Neural cell (in vitro differentiated cells): ENCODE measurements around the gene PAAF1. TPM values are rescaled to one million over a fixed set of nuclear protein-coding genes. Genes with fewer than 3 reads are reported as not detected.

ENCODE experiments used
- H2AFZ ChIP-seq: fragments of 200-600, 300-800 bp; sonication (generic), shearing (Covaris generic); 2 replicates; pipeline ENCODE4 v1.6.0; 2014; ENCODE audit warnings: low read depth, mild to moderate bottlenecking, antibody characterized with exemption, low read length, moderate library complexity
- H3F3A ChIP-seq: fragments of 200-600 bp; shearing (Covaris generic); 2 replicates; pipeline ENCODE4 v1.6.1; 2016; ENCODE audit warnings: mild to moderate bottlenecking, moderate library complexity, mixed read lengths, antibody characterized with exemption, low read length; ENCODE audit not compliant: insufficient read depth, poor library complexity, severe bottlenecking
- H3K27ac ChIP-seq: fragments of 200-600, 300-800 bp; sonication (generic), shearing (Covaris generic); 2 replicates; pipeline ENCODE4 v1.5.1; 2014; ENCODE audit warnings: mild to moderate bottlenecking, low read length, moderate library complexity
- H3K27me3 ChIP-seq: fragments of 300-800, 200-600 bp; sonication (generic), shearing (Covaris generic); 2 replicates; pipeline ENCODE4 v1.6.0; 2014; ENCODE audit warnings: mild to moderate bottlenecking, low read depth, low read length, moderate library complexity; ENCODE audit not compliant: insufficient read depth
- H3K36me3 ChIP-seq: fragments of 300-800, 200-600 bp; sonication (generic), shearing (Covaris generic); 2 replicates; pipeline ENCODE4 v1.5.1; 2014; ENCODE audit warnings: mild to moderate bottlenecking, antibody characterized with exemption, low read length, moderate library complexity; ENCODE audit not compliant: insufficient read depth
- H3K4me2 ChIP-seq: fragments of 300-800, 200-600 bp; sonication (generic), shearing (Covaris generic); 2 replicates; pipeline ENCODE4 v1.6.0; 2014; ENCODE audit warnings: mild to moderate bottlenecking, low read length
- H3K4me3 ChIP-seq: fragments of 300-800, 200-600 bp; sonication (generic), shearing (Covaris generic); 2 replicates; pipeline ENCODE4 v1.5.1; 2014; ENCODE audit warnings: mild to moderate bottlenecking, low read length, moderate library complexity
- H3K79me2 ChIP-seq: fragments of 200-600 bp; shearing (Covaris generic); replicated peaks from 2 replicates; pipeline ENCODE4 v1.6.0; 2014; ENCODE audit warnings: mild to moderate bottlenecking, low read length, moderate library complexity; ENCODE audit not compliant: insufficient read depth
- H3K9ac ChIP-seq: fragments of 300-800, 200-600 bp; sonication (generic), shearing (Covaris generic); 2 replicates; pipeline ENCODE4 v1.6.1; 2016; ENCODE audit warnings: mild to moderate bottlenecking, low read length, mixed read lengths
- H3K9me2 ChIP-seq: fragments of 200-600 bp; shearing (Covaris generic); 2 replicates; pipeline ENCODE4 v1.6.1; 2016; ENCODE audit warnings: mild to moderate bottlenecking, low read length, mixed read lengths; ENCODE audit not compliant: insufficient read depth
- H3K9me3 ChIP-seq: fragments of 200-600, 300-800 bp; sonication (generic), shearing (Covaris generic); 2 replicates; pipeline ENCODE4 v1.6.1; 2016; ENCODE audit warnings: mild to moderate bottlenecking, mixed run types, low read length, moderate library complexity, mixed read lengths
- H4K20me1 ChIP-seq: fragments of 200-600 bp; shearing (Covaris generic); 2 replicates; pipeline ENCODE4 v1.6.1; 2016; ENCODE audit warnings: mild to moderate bottlenecking, mixed run types; ENCODE audit not compliant: insufficient read depth
- CTCF ChIP-seq: fragments of 450-650 bp; IDR thresholded peaks from 2 replicates; pipeline ENCODE4 v1.5.1; 2014; ENCODE audit warnings: antibody characterized with exemption, mild to moderate bottlenecking, moderate library complexity; ENCODE audit not compliant: poor library complexity, severe bottlenecking
- EP300 ChIP-seq: fragments of 450-650 bp; conservative IDR thresholded peaks from 2 replicates; pipeline ENCODE4 v1.6.1; 2014; ENCODE audit warnings: antibody characterized with exemption, mild to moderate bottlenecking, moderate library complexity; ENCODE audit not compliant: poor library complexity, severe bottlenecking
- EZH2 ChIP-seq: fragments of 200-600, 300-800 bp; shearing (Covaris generic), sonication (generic); IDR thresholded peaks from 2 replicates; pipeline ENCODE4 v1.6.1; 2014; ENCODE audit warnings: antibody characterized with exemption, low read length, borderline replicate concordance, mild to moderate bottlenecking; ENCODE audit not compliant: insufficient read depth, poor library complexity, severe bottlenecking
- MXI1 ChIP-seq: fragments of 450-650 bp; conservative IDR thresholded peaks from 2 replicates; pipeline ENCODE4 v1.6.1; 2014; ENCODE audit warnings: antibody characterized with exemption, mild to moderate bottlenecking; ENCODE audit not compliant: poor library complexity, severe bottlenecking
- POLR2AphosphoS5 ChIP-seq: IDR thresholded peaks from 2 replicates; pipeline ENCODE4 v1.6.1; 2012
- RAD21 ChIP-seq: fragments of 450-650 bp; conservative IDR thresholded peaks from 2 replicates; pipeline ENCODE4 v1.6.1; 2014; ENCODE audit warnings: antibody characterized with exemption, mild to moderate bottlenecking, moderate library complexity
- REST ChIP-seq: IDR thresholded peaks from 2 replicates; pipeline ENCODE4 v1.6.1; 2012; ENCODE audit warnings: borderline replicate concordance
- SMC3 ChIP-seq: fragments of 450-650 bp; conservative IDR thresholded peaks from 2 replicates; pipeline ENCODE4 v1.6.1; 2014; ENCODE audit warnings: antibody characterized with exemption, mild to moderate bottlenecking, moderate library complexity; ENCODE audit not compliant: poor library complexity
- TAF1 ChIP-seq: IDR thresholded peaks from 2 replicates; pipeline ENCODE4 v1.6.1; 2012; ENCODE audit warnings: low read depth
- polyA plus RNA-seq: library from polyadenylated mRNA; depleted of rRNA; stranded (reverse); fragments of >200 nt; gene quantifications from 2 replicates; pipeline ENCODE4 v1.2.3, GENCODE V29; 2014

PAAF1 gene
- polyA plus RNA-seq, 1 donor from 2014 or later = 80.3 TPM

- Histone ChIP-seq H3K9ac (no peak overlapping the region), H3K36me3 (no peaks in the 10 kb centered on the region), H3K4me3 (no peak overlapping the region), H3K79me2 (no peaks in the 10 kb centered on the region), H3K27me3 (no peaks in the 10 kb centered on the region), H4K20me1 (no peaks in the 10 kb centered on the region), H3K9me3 (no peaks in the 10 kb centered on the region), H3K27ac (peak overlapping the region; percentile 24), H2AFZ (no peak overlapping the region), H3K9me2 (no peaks in the 10 kb centered on the region), H3K4me2 (no peak overlapping the region), H3F3A (no peaks in the 10 kb centered on the region)
- no peak for TF ChIP-seq REST
- no peak for TF ChIP-seq RAD21
- TF ChIP-seq EZH2 = no peak
- TF ChIP-seq SMC3 = no peak
- no peak for TF ChIP-seq MXI1
- TF ChIP-seq EP300 = no peak
- TF ChIP-seq CTCF = no peak
- TF ChIP-seq TAF1 = no peak
- TF ChIP-seq POLR2AphosphoS5 = no peak
Observed at GRCh38 chr11:73839123-73839457, 37.7 kb upstream of the PAAF1 start.

DNA sequence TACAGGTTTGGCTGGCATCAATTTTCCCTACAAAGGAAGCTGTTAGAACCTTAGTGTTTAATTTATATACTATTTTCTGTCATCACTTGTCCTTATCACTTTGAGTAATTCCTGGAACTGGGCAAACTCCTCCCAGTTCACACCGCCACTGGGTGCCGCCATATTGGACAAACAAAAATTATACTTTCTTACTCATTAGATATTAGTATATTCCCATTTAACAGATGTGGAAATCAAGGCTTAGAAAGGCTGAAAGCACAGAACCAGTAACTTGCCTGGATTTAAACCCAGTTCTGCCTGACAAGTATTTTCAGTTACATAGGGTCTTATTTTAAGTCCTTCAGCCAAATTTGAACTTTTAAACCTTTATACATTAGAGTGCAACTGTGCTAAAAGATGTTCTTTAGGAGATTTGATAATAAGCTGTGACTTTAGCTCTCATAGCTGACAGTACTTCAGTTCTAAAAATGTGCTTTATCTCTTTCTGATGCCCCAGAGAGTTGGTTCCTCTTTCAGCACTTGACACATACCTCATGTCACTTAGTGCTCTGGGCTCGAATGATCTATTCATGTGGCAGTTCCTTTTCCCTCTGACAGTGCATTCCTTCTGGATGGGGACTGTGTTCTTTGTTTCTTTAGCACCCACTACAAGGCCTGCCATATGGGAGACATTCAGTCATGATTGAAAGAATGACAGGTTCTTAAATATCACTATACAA lies 25.6 kb upstream of the PAAF1 start:
- H3K9me3 ChIP-seq = no peaks in the 10 kb centered on the region
- H3K4me3 ChIP-seq = no peak overlapping the region
- no peaks in the 10 kb centered on the region for H4K20me1 ChIP-seq
- H3K36me3 ChIP-seq = no peaks in the 10 kb centered on the region
- TF ChIP-seq POLR2AphosphoS5 (peak; percentile 47), CTCF (no peak), MXI1 (peak; percentile 17), EP300 (peak; percentile 47)
- H3F3A ChIP-seq = no peaks in the 10 kb centered on the region
- H3K27ac ChIP-seq = peak overlapping the region; percentile 36
- H3K9me2 ChIP-seq = no peaks in the 10 kb centered on the region
- H3K79me2 ChIP-seq = no peaks in the 10 kb centered on the region
- no peaks in the 10 kb centered on the region for H3K27me3 ChIP-seq
- H3K9ac ChIP-seq = peak overlapping the region; percentile 2
- no peak overlapping the region for H2AFZ ChIP-seq
- no peak overlapping the region for H3K4me2 ChIP-seq
